Measurements from ENCODE around the gene DTX3. TPM values are rescaled to one million over a fixed set of nuclear protein-coding genes. Genes with fewer than 3 reads are reported as not detected.
"Not testable (repeated sequence)": the region's sequence is repeated elsewhere in the genome, so short reads cannot be mapped to it uniquely, and the experiment has no call there.

DTX3 gene
- total RNA-seq, 1 experiment from 2014 or later = 0.37 TPM

- Histone ChIP-seq H3K27ac (ENCODE audit: low read depth, low read length) (no peak overlapping the region), H3K79me2 (ENCODE audit: insufficient read depth, low read length) (peaks cover 3% of the 10 kb centered on the region; the same call in 1 of the 2 replicates), H4K20me1 (ENCODE audit: insufficient read depth) (no peaks in the 10 kb centered on the region), H3K27me3 (ENCODE audit: insufficient read depth, low read length) (no peaks in the 10 kb centered on the region), H3K4me3 (replicated peaks in 1 of 2; ENCODE audit: low read depth in 1 of 2, low read length in 2 of 2) (no peak overlapping the region), H3K9me2 (ENCODE audit: insufficient read depth) (no peaks in the 10 kb centered on the region), H3K9me3 (ENCODE audit: control insufficient read depth in 1 of 2, insufficient read depth in 1 of 2, low read depth in 1 of 2, low read length in 2 of 2) (no peaks in the 10 kb centered on the region), H3K4me2 (ENCODE audit: low read length) (no peak overlapping the region), H2AFZ (ENCODE audit: low read depth, low read length, poor library complexity, severe bottlenecking) (no peak overlapping the region), H3K9ac (ENCODE audit: low read length) (no peak overlapping the region), H3K36me3 (ENCODE audit: control insufficient read depth in 1 of 2, insufficient read depth in 2 of 2, low read length in 2 of 2) (no peaks in the 10 kb centered on the region), H3K4me1 (ENCODE audit: control insufficient read depth in 1 of 2, insufficient read depth in 2 of 2, low read length in 2 of 2) (peaks cover 4 to 11% of the 10 kb centered on the region in 2 experiments; a peak in 3 of 4 replicates)
- intact Hi-C loops (cut with micrococcal nuclease) = no loop called here
- CTCF ChIA-PET = no interaction called here
- ATAC-seq (no peak), DNase-seq (ENCODE audit: low read depth, low spot score) (no peak)
- no TSS peak for BruUV-seq (replicated peaks)
- TF ChIP-seq EZH2 (IDR thresholded peaks at IDR 0.05) = no peak
- RAD21 ChIA-PET (ENCODE audit: low non-redundant PET in 1 of 2, low total read pairs in 2 of 2, uncharacterized antibody in 2 of 2, unreplicated experiment in 2 of 2) = no interaction called here
- POLR2A ChIA-PET = no interaction called here
These were observed 17.7 kb upstream of the DTX3 start for GRCh38 chr12:57586832-57587429.

DNA sequence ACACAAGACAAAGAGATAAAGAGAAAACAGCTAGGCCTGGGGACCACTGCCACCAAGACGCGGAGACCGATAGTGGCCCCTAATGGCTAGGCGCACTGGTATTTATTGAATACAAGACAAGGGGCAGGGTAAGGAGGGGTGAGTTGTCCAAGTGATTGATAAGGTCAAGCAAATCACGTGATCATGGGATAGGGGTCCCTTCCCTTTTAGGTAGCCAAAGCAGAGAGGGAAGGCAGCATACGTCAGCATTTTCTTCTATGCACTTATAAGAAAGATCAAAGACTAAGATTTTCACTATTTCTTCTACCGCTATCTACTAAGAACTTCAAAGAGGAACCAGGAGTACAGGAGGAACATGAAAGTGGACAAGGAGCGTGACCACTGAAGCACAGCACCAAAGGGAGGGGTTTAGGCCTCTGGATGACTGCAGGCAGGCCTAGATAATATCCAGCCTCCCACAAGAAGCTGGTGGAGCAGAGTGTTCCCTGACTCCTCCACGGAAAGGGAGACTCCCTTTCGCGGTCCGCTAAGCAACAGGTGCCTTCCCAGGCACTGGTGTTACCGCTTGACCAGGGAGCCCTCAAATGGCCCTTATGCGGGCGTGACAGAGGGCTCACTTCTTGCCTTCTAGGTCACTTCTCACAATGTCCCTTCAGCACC lies 15.5 kb upstream of the DTX3 start:
- Histone ChIP-seq H3K79me2 (ENCODE audit: insufficient read depth, low read length) (peaks cover 14% of the 10 kb centered on the region), H3K4me1 (ENCODE audit: control insufficient read depth in 1 of 2, insufficient read depth in 2 of 2, low read length in 2 of 2) (peaks cover 6 to 18% of the 10 kb centered on the region in 2 experiments; a peak in 3 of 4 replicates)
- DNase-seq (ENCODE audit: low read depth, low spot score); H3K36me3 ChIP-seq (ENCODE audit: control insufficient read depth in 1 of 2, insufficient read depth in 2 of 2, low read length in 2 of 2); BruUV-seq (replicated peaks); H3K27me3 ChIP-seq (ENCODE audit: insufficient read depth, low read length); H3K4me3 ChIP-seq (replicated peaks in 1 of 2; ENCODE audit: low read depth in 1 of 2, low read length in 2 of 2); H4K20me1 ChIP-seq (ENCODE audit: insufficient read depth); H3K9ac ChIP-seq (ENCODE audit: low read length); CTCF ChIA-PET; POLR2A ChIA-PET; H2AFZ ChIP-seq (ENCODE audit: low read depth, low read length, poor library complexity, severe bottlenecking); H3K9me3 ChIP-seq (ENCODE audit: control insufficient read depth in 1 of 2, insufficient read depth in 1 of 2, low read depth in 1 of 2, low read length in 2 of 2); H3K27ac ChIP-seq (ENCODE audit: low read depth, low read length); H3K4me2 ChIP-seq (ENCODE audit: low read length); intact Hi-C loops (cut with micrococcal nuclease); ATAC-seq; H3K9me2 ChIP-seq (ENCODE audit: insufficient read depth): not testable (repeated sequence)
- RAD21 ChIA-PET (ENCODE audit: low non-redundant PET in 1 of 2, low total read pairs in 2 of 2, uncharacterized antibody in 2 of 2, unreplicated experiment in 2 of 2) = interaction anchor here in 1 of 2 experiments (0.7 kb wide), 1 partner anchor 72 kb away, joined by 6 read pairs; no protein-coding TSS in a partner anchor

All from HCT116 (cell line).